ENCODE results near the gene IFT43.
"Not testable (repeated sequence)": the region's sequence is repeated elsewhere in the genome, so short reads cannot be mapped to it uniquely, and the experiment has no call there.

The IFT43 gene

GRCh38 chr14:75989134-75989533, 3.6 kb downstream of the IFT43 start:
- peaks cover 18% of the 10 kb centered on the region for H3K4me1 Mint-ChIP-seq
- peaks cover 17% of the 10 kb centered on the region for H3K36me3 Mint-ChIP-seq
- no peaks in the 10 kb centered on the region for H3K27me3 Mint-ChIP-seq
- no peak for ATAC-seq
- no peak overlapping the region for H3K27ac Mint-ChIP-seq
- H3K4me3 Mint-ChIP-seq = no peak overlapping the region
- no peaks in the 10 kb centered on the region for H3K9me3 Mint-ChIP-seq

GRCh38 chr14:75990297-75990696, 4.7 kb downstream of the IFT43 start:
- H3K27ac Mint-ChIP-seq = no peak overlapping the region
- no peak overlapping the region for H3K4me3 Mint-ChIP-seq
- no peaks in the 10 kb centered on the region for H3K27me3 Mint-ChIP-seq
- ATAC-seq = no peak
- peaks cover 23% of the 10 kb centered on the region for H3K36me3 Mint-ChIP-seq
- no peaks in the 10 kb centered on the region for H3K9me3 Mint-ChIP-seq
- H3K4me1 Mint-ChIP-seq = peaks cover 20% of the 10 kb centered on the region

DNA sequence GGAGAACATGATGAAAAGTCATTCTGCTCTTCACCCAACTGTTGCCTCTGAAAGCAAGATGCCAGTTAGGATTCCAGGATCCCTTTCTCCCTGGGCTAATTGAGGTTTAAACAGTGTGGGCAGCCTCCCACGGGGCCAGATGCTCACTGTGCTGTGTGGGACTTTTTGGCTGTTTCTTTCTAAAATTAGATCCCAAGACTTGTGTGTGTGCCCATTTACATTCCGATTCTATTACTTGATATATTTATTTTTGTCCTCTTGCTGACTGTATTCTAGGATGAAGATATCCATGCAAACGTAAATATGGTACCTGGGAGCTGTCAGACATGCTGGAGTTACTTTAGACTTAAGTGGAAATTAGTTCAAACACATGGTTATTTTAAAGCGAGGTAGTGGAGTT, 6.2 kb downstream of the IFT43 start:
- no peak for ATAC-seq
- Mint-ChIP-seq H3K4me1 (peaks cover 12% of the 10 kb centered on the region), H3K9me3 (no peaks in the 10 kb centered on the region), H3K27me3 (no peaks in the 10 kb centered on the region), H3K27ac (no peak overlapping the region), H3K4me3 (no peak overlapping the region), H3K36me3 (peaks cover 34% of the 10 kb centered on the region)

GRCh38 chr14:75993567-75994041, 8.0 kb downstream of the IFT43 start:
- Mint-ChIP-seq H3K36me3 (peaks cover 47% of the 10 kb centered on the region), H3K4me3 (no peak overlapping the region), H3K27me3 (no peaks in the 10 kb centered on the region), H3K9me3 (no peaks in the 10 kb centered on the region), H3K4me1 (peaks cover 11% of the 10 kb centered on the region), H3K27ac (no peak overlapping the region)
- peak; percentile 48 for ATAC-seq

GRCh38 chr14:75995372-75996041, 9.9 kb downstream of the IFT43 start:
- Mint-ChIP-seq H3K4me1 (peaks cover 11% of the 10 kb centered on the region), H3K27ac (no peak overlapping the region), H3K9me3 (no peaks in the 10 kb centered on the region), H3K4me3 (no peak overlapping the region), H3K27me3 (no peaks in the 10 kb centered on the region), H3K36me3 (peaks cover 42% of the 10 kb centered on the region)
- no peak for ATAC-seq

DNA sequence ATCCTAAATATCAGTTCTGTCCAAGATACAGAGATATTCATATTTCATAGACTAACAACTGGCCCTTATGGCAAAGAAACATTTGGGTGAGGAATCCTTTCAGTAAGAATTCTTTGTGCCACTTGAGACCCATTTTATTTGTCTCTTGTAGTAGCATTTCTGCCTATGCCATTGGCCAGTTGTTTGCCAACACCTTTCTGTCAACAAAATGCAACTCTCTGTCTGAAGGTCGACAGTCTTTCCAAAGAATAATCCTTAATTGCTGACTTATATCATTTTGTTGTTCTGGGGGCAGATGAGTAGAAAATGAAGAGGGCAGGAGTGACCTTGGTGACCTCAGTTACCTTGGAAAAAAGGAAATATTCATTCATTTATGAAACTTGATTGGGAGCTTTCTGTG, 10.9 kb downstream of the IFT43 start:
- no peak overlapping the region for H3K4me3 Mint-ChIP-seq
- peaks cover 49% of the 10 kb centered on the region for H3K36me3 Mint-ChIP-seq
- ATAC-seq = no peak
- no peak overlapping the region for H3K27ac Mint-ChIP-seq
- no peaks in the 10 kb centered on the region for H3K27me3 Mint-ChIP-seq
- H3K4me1 Mint-ChIP-seq = peaks cover 11% of the 10 kb centered on the region
- no peaks in the 10 kb centered on the region for H3K9me3 Mint-ChIP-seq

DNA sequence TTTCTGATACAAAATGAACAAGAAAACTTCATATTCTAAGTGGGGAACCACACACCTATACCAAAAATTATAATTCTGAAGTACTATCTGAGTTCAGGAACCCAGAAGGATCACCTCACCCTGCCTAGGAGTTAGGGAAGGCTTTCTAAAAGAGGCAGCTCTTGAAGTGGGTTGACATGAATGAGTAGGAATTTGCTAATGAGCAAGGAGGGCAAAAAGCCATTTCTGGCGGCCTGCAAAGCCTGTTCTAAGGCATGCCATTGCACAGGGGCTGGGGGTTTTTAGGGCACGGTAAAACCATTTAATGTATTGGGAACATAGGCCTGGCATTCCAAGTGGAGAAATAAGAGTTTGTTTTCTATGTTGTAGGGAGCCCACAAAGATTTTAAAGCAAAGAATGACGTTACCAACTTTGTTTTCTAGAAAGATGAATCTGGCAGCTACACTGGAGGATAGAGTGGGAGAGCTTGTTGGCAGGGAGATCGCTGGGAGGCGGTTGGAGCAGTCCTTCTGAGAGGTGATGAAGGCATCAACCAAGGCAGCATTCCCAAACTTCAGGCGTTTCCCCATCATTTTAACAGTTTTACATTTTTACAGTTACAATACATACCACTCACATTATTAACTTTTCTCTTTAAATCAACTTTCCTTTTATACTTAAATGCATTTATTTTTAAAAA, 14.1 kb downstream of the IFT43 start:
- no peak for ATAC-seq
- H3K27ac Mint-ChIP-seq = no peak overlapping the region

GRCh38 chr14:76002383-76002782, 16.8 kb downstream of the IFT43 start:
- Mint-ChIP-seq H3K27me3 (no peaks in the 10 kb centered on the region), H3K27ac (no peak overlapping the region), H3K9me3 (peaks cover 17% of the 10 kb centered on the region), H3K4me3 (no peak overlapping the region), H3K4me1 (no peaks in the 10 kb centered on the region), H3K36me3 (peaks cover 74% of the 10 kb centered on the region)
- ATAC-seq = no peak

More for the DNA sequence above, 14.1 kb downstream of the IFT43 start:
- H3K36me3 Mint-ChIP-seq = peaks cover 66% of the 10 kb centered on the region
- peaks cover 10% of the 10 kb centered on the region for H3K9me3 Mint-ChIP-seq
- H3K4me3 Mint-ChIP-seq = no peak overlapping the region
- H3K4me1 Mint-ChIP-seq = no peaks in the 10 kb centered on the region
- no peaks in the 10 kb centered on the region for H3K27me3 Mint-ChIP-seq

GRCh38 chr14:76006253-76006652, 20.7 kb downstream of the IFT43 start:
- Mint-ChIP-seq H3K36me3 (peaks cover 76% of the 10 kb centered on the region), H3K27ac (no peak overlapping the region)

DNA sequence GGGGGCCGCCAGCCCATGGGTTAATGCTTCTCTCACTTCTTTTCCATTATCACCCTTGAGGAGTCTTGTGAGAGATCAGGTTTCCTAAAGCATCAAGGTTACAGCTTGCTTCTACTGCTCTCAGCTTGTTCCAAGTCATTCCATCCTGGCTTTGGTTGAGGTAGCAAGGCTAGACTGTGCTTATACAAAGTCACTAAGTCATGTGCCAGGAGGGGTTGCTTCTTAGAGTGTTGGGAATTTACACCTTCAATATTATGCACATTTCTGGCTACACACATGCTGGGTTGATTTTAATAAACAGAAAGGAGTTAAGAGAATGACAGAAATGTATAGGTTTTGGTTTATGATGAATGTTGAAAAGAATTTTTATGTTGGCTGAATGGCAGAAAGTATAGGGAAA, 21.8 kb downstream of the IFT43 start:
- Mint-ChIP-seq H3K36me3 (peaks cover 76% of the 10 kb centered on the region), H3K27ac (no peak overlapping the region), H3K9me3 (peaks cover 16% of the 10 kb centered on the region), H3K4me1 (no peaks in the 10 kb centered on the region), H3K27me3 (no peaks in the 10 kb centered on the region), H3K4me3 (no peak overlapping the region)
- ATAC-seq = no peak

More at GRCh38 chr14:76006253-76006652, 20.7 kb downstream of the IFT43 start:
- no peak for ATAC-seq
- no peaks in the 10 kb centered on the region for H3K4me1 Mint-ChIP-seq
- H3K27me3 Mint-ChIP-seq = no peaks in the 10 kb centered on the region
- no peak overlapping the region for H3K4me3 Mint-ChIP-seq
- peaks cover 17% of the 10 kb centered on the region for H3K9me3 Mint-ChIP-seq

- Mint-ChIP-seq H3K4me3 (no peak overlapping the region), H3K27ac (no peak overlapping the region), H3K4me1 (no peaks in the 10 kb centered on the region), H3K27me3 (no peaks in the 10 kb centered on the region), H3K9me3 (peaks cover 12% of the 10 kb centered on the region), H3K36me3 (peaks cover 76% of the 10 kb centered on the region)
- ATAC-seq = no peak
Measured at GRCh38 chr14:76007852-76008251, 22.3 kb downstream of the IFT43 start.

- ATAC-seq, H3K27me3 Mint-ChIP-seq, H3K27ac Mint-ChIP-seq, H3K4me3 Mint-ChIP-seq, H3K9me3 Mint-ChIP-seq, H3K4me1 Mint-ChIP-seq: not testable (repeated sequence)
- H3K36me3 Mint-ChIP-seq = peaks cover 80% of the 10 kb centered on the region
Measured at GRCh38 chr14:76009627-76010026, 24.1 kb downstream of the IFT43 start.

- Mint-ChIP-seq H3K36me3 (peaks cover 81% of the 10 kb centered on the region), H3K27me3 (no peaks in the 10 kb centered on the region), H3K27ac (no peak overlapping the region), H3K4me1 (peaks cover 16% of the 10 kb centered on the region), H3K9me3 (no peaks in the 10 kb centered on the region), H3K4me3 (no peak overlapping the region)
- ATAC-seq = no peak
Measured at GRCh38 chr14:76011930-76012329, 26.4 kb downstream of the IFT43 start.

- peaks cover 17% of the 10 kb centered on the region for H3K4me1 Mint-ChIP-seq
- no peak overlapping the region for H3K4me3 Mint-ChIP-seq
- H3K27ac Mint-ChIP-seq = no peak overlapping the region
- H3K36me3 Mint-ChIP-seq = peaks cover 81% of the 10 kb centered on the region
- H3K9me3 Mint-ChIP-seq = peaks cover 3% of the 10 kb centered on the region
- H3K27me3 Mint-ChIP-seq = no peaks in the 10 kb centered on the region
- ATAC-seq = no peak
Measured at GRCh38 chr14:76012354-76012753, 26.8 kb downstream of the IFT43 start.

DNA sequence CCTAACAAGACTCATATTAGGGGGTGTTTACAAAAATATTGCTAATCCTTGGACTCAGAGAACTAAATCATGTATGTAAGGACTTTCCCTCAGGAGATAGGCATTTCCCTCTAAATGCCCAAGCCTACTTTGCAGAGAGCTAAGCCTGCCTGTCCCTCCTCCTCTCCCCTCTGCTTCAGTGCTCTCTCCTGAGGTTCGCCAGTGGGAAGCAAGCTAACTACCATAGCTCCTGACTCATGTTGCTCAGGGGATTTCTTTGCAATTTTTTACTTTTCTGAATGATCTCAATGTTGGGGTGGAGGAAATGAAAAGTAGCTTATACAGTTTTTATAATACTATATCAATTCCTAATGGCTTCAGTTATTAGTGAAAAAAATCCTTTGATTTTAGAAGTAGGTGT, 29.6 kb downstream of the IFT43 start:
- Mint-ChIP-seq H3K27ac (no peak overlapping the region), H3K9me3 (peaks cover 18% of the 10 kb centered on the region), H3K27me3 (no peaks in the 10 kb centered on the region), H3K4me1 (peaks cover 22% of the 10 kb centered on the region), H3K4me3 (no peak overlapping the region), H3K36me3 (peaks cover 91% of the 10 kb centered on the region)
- no peak for ATAC-seq

- Mint-ChIP-seq H3K4me3 (no peak overlapping the region), H3K36me3 (peaks cover 93% of the 10 kb centered on the region), H3K9me3 (peaks cover 22% of the 10 kb centered on the region), H3K27me3 (no peaks in the 10 kb centered on the region), H3K4me1 (peaks cover 22% of the 10 kb centered on the region), H3K27ac (no peak overlapping the region)
- no peak for ATAC-seq
Measured at GRCh38 chr14:76015668-76016067, 30.1 kb downstream of the IFT43 start.
